Pancreas (tissue), 10 donors: Measurements from ENCODE around the gene GDI1. TPM values are rescaled to one million over a fixed set of nuclear protein-coding genes. Genes with fewer than 3 reads are reported as not detected.
"Not testable (repeated sequence)": the region's sequence is repeated elsewhere in the genome, so short reads cannot be mapped to it uniquely, and the experiment has no call there.

Experiments
- ATAC-seq, 4 donors: fragments of 200-7000 bp; cut with Tn5 transposase; one replicate each; pipeline versions ENCODE4 v1.8.0 to v1.9.1; 2020; ENCODE audit warnings: mild to moderate bottlenecking in 4 of 4, moderate library complexity in 4 of 4
- DNase-seq, 6 donors: peaks; one replicate each; pipeline ENCODE4 v3.0.0-alpha.2; 2020
- FAIRE-seq: peaks from 2 replicates; lab custom pipeline; 2012; peaks lifted over from hg19 to GRCh38; lab: Jason Lieb, UNC
- H3K27ac ChIP-seq, 4 donors: fragments of 200-600 bp; sonication (generic); 1 replicate in 3 of 4; 2 replicates in 1 of 4; pipeline versions ENCODE4 v1.5.0 to v1.8.0; 2020
- H3K27me3 ChIP-seq, 4 donors: fragments of 200-600 bp; one replicate each; pipeline ENCODE4 v1.8.0; 2021
- H3K36me3 ChIP-seq, 3 donors: fragments of 200-600 bp; sonication (generic) in 1 of 3; one replicate each; pipeline versions ENCODE4 v1.5.0 to v1.8.0; 2020 to 2021
- H3K4me1 ChIP-seq, 3 donors: fragments of 200-600 bp; one replicate each; pipeline ENCODE4 v1.8.0; 2021
- H3K4me3 ChIP-seq, 4 donors: fragments of 200-600 bp; sonication (generic) in 2 of 4; one replicate each; pipeline versions ENCODE4 v1.5.0 to v1.8.0; 2020 to 2021
- H3K9me3 ChIP-seq, 4 donors: fragments of 200-600 bp; one replicate each; pipeline ENCODE4 v1.8.0; 2021
- CTCF ChIP-seq, 4 donors: fragments of 200-600 bp; sonication (generic) in 3 of 4; IDR thresholded peaks; one replicate each; pipeline versions ENCODE4 v1.5.0 to v1.8.0; 2021; ENCODE audit warnings: antibody characterized with exemption in 4 of 4
- WGBS, 2 donors: extraction: QIAGEN DNeasy Blood & Tissue Kit; methylation state at CpG; one replicate each; pipeline ENCODE4 v1.1.7; 2013; 5-methylcytosine and 5-hydroxymethylcytosine counted together
- intact Hi-C, 3 donors: fragments of 100-400 bp; cut with DNase I; formaldehyde crosslinking; loops; one replicate each; pipeline versions ENCODE4 v1.11.1 to v1.14.2; 2022
- polyA plus RNA-seq, 2 donors: library from polyadenylated mRNA; stranded (reverse); fragments of 200-250 nt; gene quantifications; one replicate each; pipeline ENCODE4 v1.2.3, GENCODE V29; 2013
- total RNA-seq, 6 donors: library from RNA; stranded (reverse); fragmentation: NEBNext Ultra II Directional in 4 of 6; extraction: Animal tissue kit (Norgen Biotek cat#: 25700) in 4 of 6; gene quantifications; one replicate each; pipeline versions ENCODE4 v1.2.1 to v1.2.4, GENCODE V29; 2021 to 2023
- donor health status: healthy with polysubstance abuse.
- donor health status: DM: no; HTN: no; CAD: no; lungs with moderate emphysema.
- donor health status: DM: no; HTN: no; CAD: no.
- donor health status: control.
- donor health status: control.
- donor health status: Bipolar disorder and iron deficiency.
- donor health status: DM: yes; HTN: yes; CAD: no.
- donor health status: DM: no; HTN: no; CAD: no.
- donor health status: DM: no; HTN: no; CAD: no.
- donor health status: DM: yes; HTN: yes; CAD: no.

The GDI1 gene
- total RNA-seq (10 to 100 TPM; 25.5 to 61.4 (median 35.5) TPM), polyA plus RNA-seq (100 to 1,000 TPM in 1 of 2 donors, 10 to 100 TPM in 1; 93.7 to 138 TPM)

DNA sequence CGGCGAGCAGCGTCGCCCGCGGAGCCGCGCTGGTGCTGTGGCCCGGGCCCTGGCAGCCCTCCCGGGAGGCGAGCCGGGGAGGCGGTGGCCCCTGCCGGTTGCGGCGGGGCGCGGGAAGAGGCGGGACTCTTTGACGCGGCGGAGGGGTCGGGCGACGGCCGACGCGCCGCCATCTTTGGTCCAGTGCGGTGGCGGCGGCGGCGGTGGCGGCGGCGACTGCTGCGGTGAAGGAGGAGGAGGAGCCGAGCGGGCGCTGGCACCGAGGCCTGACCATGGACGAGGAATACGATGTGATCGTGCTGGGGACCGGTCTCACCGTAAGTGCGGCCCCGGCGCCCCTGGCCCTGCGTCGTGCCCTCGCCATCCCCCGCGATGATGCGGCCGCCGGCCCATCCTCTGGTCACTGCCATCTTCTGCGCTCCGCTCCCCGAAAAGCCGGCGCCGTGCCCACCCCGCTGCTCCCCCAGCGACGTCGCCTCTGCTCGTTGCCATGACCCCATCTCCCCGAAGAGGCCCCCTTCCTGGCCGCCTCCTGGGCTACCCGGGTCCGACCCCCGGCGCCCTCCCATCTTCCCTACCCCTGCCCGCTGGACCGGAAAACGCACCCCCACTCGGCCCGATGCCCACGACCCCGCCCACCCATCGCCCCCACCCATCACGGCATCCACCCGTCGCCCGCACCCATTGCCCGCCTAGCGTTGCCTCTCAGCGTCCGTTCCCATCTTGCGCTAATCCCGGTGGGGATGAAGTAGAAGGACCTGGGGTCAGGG lies at the start of gene GDI1:
GDI1 (plus strand) TSS at position 172 of the 770 bp plus-strand sequence; CDS start at position 273, 101 bp downstream.
- FAIRE-seq, result no peak

DNA sequence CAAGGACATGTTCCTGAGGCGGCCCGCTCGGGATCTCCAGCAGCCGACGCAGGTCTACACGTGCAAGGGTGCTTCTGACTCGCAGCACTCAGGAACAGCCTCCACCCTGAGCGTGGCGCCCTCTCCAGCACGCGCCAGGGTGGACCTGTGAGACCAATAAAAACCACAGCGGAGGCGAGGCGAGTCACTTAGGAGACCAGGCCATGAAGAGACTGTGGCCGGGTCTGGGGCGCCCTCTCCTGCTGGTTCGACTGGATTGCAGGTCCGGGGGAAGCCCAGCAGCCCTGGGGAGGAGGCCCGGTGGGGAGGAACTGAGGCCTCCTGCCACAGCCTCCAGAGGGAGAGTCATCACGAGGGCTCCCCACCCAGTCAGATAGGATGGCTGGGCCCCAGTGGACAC lies 48.9 kb upstream of the GDI1 start:
- intact Hi-C loops, result not testable (repeated sequence)
- ATAC-seq, result peak; percentile 23 to 51 (median 38)
- no CpG with 5 or more reads among the region's 20 CpGs for WGBS, 2 donors

More for the DNA sequence above, at the start of gene GDI1:
- ATAC-seq, result peak; percentile 64 to 82 (median 72)
- intact Hi-C loops, result no loop called here
- WGBS, 2 donors, result 0 to 25% methylated on average over 74 to 92 of the region's 93 CpGs
- Histone ChIP-seq H3K36me3 (no peaks in the 10 kb centered on the region), H3K27ac (peak within 1 kb of the TSS in 3 of 4 donors; percentile 57 to 75 (median 58)), H3K4me3 (peak within 1 kb of the TSS; percentile 47 to 67 (median 59)), H3K27me3 (no peaks in the 10 kb centered on the region), H3K9me3 (no peaks in the 10 kb centered on the region), H3K4me1 (no peaks in the 10 kb centered on the region)
- DNase-seq, result peak in 4 of 6 donors; percentile 34 to 70 (median 54)
- no peak for TF ChIP-seq CTCF (IDR thresholded peaks at IDR 0.05)

DNA sequence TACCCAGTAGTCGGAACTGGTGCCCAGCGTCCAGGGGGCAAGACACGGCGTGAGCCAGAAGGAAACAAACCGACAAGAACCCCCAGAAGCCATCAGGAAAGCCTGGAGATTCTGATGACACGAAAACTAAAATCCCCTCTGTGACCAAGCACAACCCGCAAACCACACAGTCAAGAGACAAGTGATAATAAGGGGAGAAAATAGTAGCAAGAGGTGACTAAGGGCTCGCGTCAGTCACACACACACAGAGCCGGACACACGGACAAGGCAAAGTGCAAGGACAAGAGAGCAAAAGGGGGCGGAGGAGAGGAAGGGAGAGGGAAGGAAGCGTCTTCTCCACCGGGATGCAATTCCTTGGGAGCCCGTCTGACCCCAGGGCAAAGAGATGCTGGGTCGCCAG lies 48.3 kb upstream of the GDI1 start:
- H3K4me3 ChIP-seq, DNase-seq, intact Hi-C loops, H3K27ac ChIP-seq, H3K36me3 ChIP-seq, H3K4me1 ChIP-seq, FAIRE-seq, H3K9me3 ChIP-seq, H3K27me3 ChIP-seq: not testable (repeated sequence)
- ATAC-seq, result peak in 2 of 4 donors; percentile 1 to 3
- WGBS, 2 donors, result no CpG with 5 or more reads among the region's 16 CpGs

More for the DNA sequence above, 48.9 kb upstream of the GDI1 start:
- not testable (repeated sequence) for H3K4me3 ChIP-seq, H3K36me3 ChIP-seq, FAIRE-seq, H3K27me3 ChIP-seq, H3K9me3 ChIP-seq, H3K4me1 ChIP-seq, DNase-seq, H3K27ac ChIP-seq

- intact Hi-C loops, H3K9me3 ChIP-seq, FAIRE-seq, H3K4me3 ChIP-seq, H3K36me3 ChIP-seq, DNase-seq, H3K4me1 ChIP-seq, H3K27me3 ChIP-seq: not testable (repeated sequence)
- peak overlapping the region in 1 of 4 donors; percentile 74 for H3K27ac ChIP-seq
- 0 to 28% methylated on average over 14 to 23 of the region's 121 CpGs for WGBS, 2 donors
- ATAC-seq, result peak; percentile 86 to 90 (median 90)
Observed at GRCh38 chrX:154389812-154390747, 46.9 kb upstream of the GDI1 start.

- H3K27me3 ChIP-seq, H3K4me1 ChIP-seq, H3K9me3 ChIP-seq, intact Hi-C loops, ATAC-seq, FAIRE-seq, H3K36me3 ChIP-seq: not testable (repeated sequence)
- DNase-seq, result peak in 3 of 6 donors; percentile 20 to 43 (median 28)
- 28 to 63% methylated on average over 15 to 17 of the region's 17 CpGs for WGBS, 2 donors
- Histone ChIP-seq H3K4me3 (peak overlapping the region in 3 of 4 donors; percentile 27 to 68 (median 58)), H3K27ac (peak overlapping the region; percentile 95 to 98 (median 96))
Observed at GRCh38 chrX:154396363-154396762, 40.6 kb upstream of the GDI1 start.

GRCh38 chrX:154396973-154397887 lies 39.7 kb upstream of the GDI1 start:
- Histone ChIP-seq H3K27ac (peak overlapping the region; percentile 95 to 98 (median 96)), H3K4me1 (no peaks in the 10 kb centered on the region), H3K9me3 (no peaks in the 10 kb centered on the region), H3K36me3 (peaks cover 0 to 9% (median 4%) of the 10 kb centered on the region in 3 donors), H3K4me3 (peak overlapping the region; percentile 3 to 68 (median 42)), H3K27me3 (no peaks in the 10 kb centered on the region)
- ATAC-seq, result peak; percentile 70 to 83 (median 78)
- no peak for TF ChIP-seq CTCF (IDR thresholded peaks at IDR 0.05)
- DNase-seq, result peak; percentile 77 to 94 (median 84)
- intact Hi-C loops, result no loop called here
- WGBS, 2 donors, result 2 to 33% methylated on average over 53 of the region's 53 CpGs
- FAIRE-seq, result no peak
